Measurements from ENCODE around the gene PEX11B. TPM values are rescaled to one million over a fixed set of nuclear protein-coding genes. Genes with fewer than 3 reads are reported as not detected.

PEX11B gene
- total and polyA plus RNA-seq, 2 of the 8 experiments (the other 6 are each of a cell fraction or from before 2014, with no cell fraction given), result 9.1 to 15.1 TPM

DNA sequence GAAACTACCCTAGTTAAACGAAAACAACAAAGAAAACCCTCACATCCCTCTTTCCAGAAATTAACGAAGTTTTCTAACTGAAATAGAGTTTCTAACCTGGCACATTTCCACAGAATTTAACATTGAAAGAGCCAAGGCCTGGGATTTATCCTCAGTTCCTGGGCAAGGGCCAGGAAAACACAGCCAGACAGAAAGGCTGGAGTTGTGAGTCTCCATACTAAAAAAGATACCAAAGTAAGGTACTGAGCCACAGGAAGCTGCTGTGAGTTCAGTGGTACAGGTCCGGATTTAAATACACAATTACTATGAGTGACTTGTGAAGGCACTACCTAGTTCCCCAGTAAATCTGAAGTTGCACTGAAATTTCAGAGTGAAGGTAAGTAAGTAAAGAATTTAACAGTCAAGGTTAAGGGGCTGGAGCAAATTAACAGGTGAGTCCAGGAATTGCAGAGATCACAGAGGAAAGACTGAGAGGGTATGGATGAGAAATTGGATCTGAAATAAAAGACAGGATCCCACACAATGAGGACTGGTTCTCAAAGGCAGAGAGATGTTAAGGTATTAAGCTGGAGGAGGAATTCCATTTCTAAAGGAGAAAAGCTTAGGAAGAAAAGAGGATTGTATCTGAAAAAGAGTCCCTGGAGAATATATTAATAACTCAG lies 38.4 kb upstream of the PEX11B start:
- FAIRE-seq (no peak), DNase-seq (ENCODE audit: low read depth in 1 of 2, low spot score in 2 of 2) (no peak)
- Histone ChIP-seq H2AFZ (ENCODE audit: low read length) (peak overlapping the region; percentile 90), H2AK5ac (ENCODE audit: low read depth, low read length) (no peak overlapping the region), H2BK120ac (replicated peaks; ENCODE audit: low read depth, low read length) (no peak overlapping the region), H2BK20ac (ENCODE audit: low read length) (no peak overlapping the region), H3K27me3 (replicated peaks in 1 of 4; ENCODE audit: control insufficient read depth in 3 of 4, extremely low read depth in 1 of 4, insufficient read depth in 3 of 4, low read length in 3 of 4) (peaks cover 10 to 59% (median 45%) of the 10 kb centered on the region in 4 experiments), H3K9me3 (ENCODE audit: insufficient read depth in 2 of 2, low read depth in 1 of 2, low read length in 1 of 2) (no peaks in the 10 kb centered on the region), H2BK5ac (ENCODE audit: low read depth, low read length) (no peak overlapping the region), H3K18ac (ENCODE audit: extremely low read depth, low read length) (no peak overlapping the region), H3K27ac (ENCODE audit: low read depth, low read length) (no peak overlapping the region), H3K23ac (ENCODE audit: insufficient read length) (no peak overlapping the region), H4K8ac (ENCODE audit: extremely low read depth, insufficient read depth, low read length) (no peak overlapping the region), H3K36me3 (ENCODE audit: control insufficient read depth in 2 of 4, insufficient read depth in 4 of 4, low read length in 3 of 4) (no peaks in the 10 kb centered on the region), H4K20me1 (replicated peaks in 1 of 2; ENCODE audit: control insufficient read depth in 1 of 2, insufficient read depth in 2 of 2, low read length in 2 of 2) (peaks cover 0 to 2% of the 10 kb centered on the region in 2 experiments), H3K56ac (replicated peaks; ENCODE audit: insufficient read length, low read depth, low read length) (no peak overlapping the region), H3K79me1 (ENCODE audit: low read depth, low read length) (no peaks in the 10 kb centered on the region), H4K5ac (ENCODE audit: insufficient read length, low read depth, low read length) (no peak overlapping the region), H3K79me2 (ENCODE audit: control insufficient read depth in 1 of 2, insufficient read depth in 2 of 2, low read length in 2 of 2) (no peaks in the 10 kb centered on the region), H3K23me2 (ENCODE audit: low read depth, low read length) (peaks cover 18% of the 10 kb centered on the region), H4K91ac (replicated peaks; ENCODE audit: insufficient read length, low read length) (no peak overlapping the region), H3K4me1 (replicated peaks in 1 of 4; ENCODE audit: control insufficient read depth in 3 of 4, insufficient read depth in 4 of 4, low read length in 3 of 4) (peaks cover 0 to 11% (median 6%) of the 10 kb centered on the region in 4 experiments; a peak in 5 of 7 replicates), H3K14ac (ENCODE audit: insufficient read length) (no peak overlapping the region), H2BK12ac (ENCODE audit: low read depth, low read length) (no peak overlapping the region), H3K4me3 (ENCODE audit: extremely low read depth in 1 of 4, insufficient read depth in 2 of 4, low read depth in 3 of 4, low read length in 4 of 4) (peak overlapping the region; percentile 42 to 67 (median 52); a peak in 7 of 8 replicates), H3K9ac (replicated peaks in 1 of 4; ENCODE audit: extremely low read depth in 1 of 4, low read depth in 3 of 4, low read length in 3 of 4) (no peak overlapping the region; a peak in 1 of 7 replicates), H3K4ac (replicated peaks; ENCODE audit: insufficient read length, low read depth, low read length) (no peak overlapping the region), H2BK15ac (ENCODE audit: low read length) (no peak overlapping the region), H3K4me2 (ENCODE audit: insufficient read depth in 1 of 2, low read depth in 2 of 2, low read length in 2 of 2) (peak overlapping the region; percentile 72 to 85)
- TF ChIP-seq SP2 (IDR thresholded peaks at IDR 0.05; ENCODE audit: low read length), result no peak
- TF ChIP-seq CEBPB (IDR thresholded peaks at IDR 0.05; ENCODE audit: low read depth, low read length), result no peak
- no peak for TF ChIP-seq SIN3A (conservative IDR thresholded peaks at IDR 0.05 in 1 of 2, IDR thresholded peaks at IDR 0.05 in 1 of 2; ENCODE audit: low read depth in 1 of 2, low read length in 2 of 2)
- TF ChIP-seq HDAC6 (IDR thresholded peaks at IDR 0.05; ENCODE audit: low read depth, low read length), result no peak
- no peak for TF ChIP-seq SAP30 (IDR thresholded peaks at IDR 0.05; ENCODE audit: insufficient read depth, insufficient replicate concordance, low read length)
- no peak for TF ChIP-seq SIRT6 (IDR thresholded peaks at IDR 0.05; ENCODE audit: low read length)
- no peak for TF ChIP-seq KDM5A (IDR thresholded peaks at IDR 0.05; ENCODE audit: low read length)
- no peak for TF ChIP-seq RFX5 (IDR thresholded peaks at IDR 0.05; ENCODE audit: borderline replicate concordance, low read depth, low read length)
- POLR2A ChIA-PET (ENCODE audit: partially characterized antibody), result interaction anchor here (0.6 to 5.3 kb wide), 4 partner anchors 19 to 81 kb away, joined by 3 to 31 read pairs (median 3); partner anchors contain the start of gene RBM8A
- WGBS, 2 experiments (ENCODE audit: extremely low coverage in 1 of 2, insufficient coverage in 1 of 2, insufficient read length in 1 of 2, insufficient replicate concordance in 2 of 2, low coverage in 1 of 2, low lambda C conversion rate in 2 of 2, missing lambda C conversion rate in 1 of 2), result 77% methylated on average over 3 of the region's 3 CpGs; no CpG with 5 or more reads in 1 of the 2 experiments
- CTCF ChIA-PET (ENCODE audit: partially characterized antibody), result interaction anchor here (0.6 to 3.4 kb wide), 7 partner anchors 19 to 101 kb away, joined by 3 to 18 read pairs (median 3); partner anchors contain the start of gene RBM8A
